Islet precursor cell (in vitro differentiated cells): ENCODE data around the gene GRIK4.
A peak's percentile ranks its signal among the peaks of the same experiment; 100 is the strongest.

Experiments
- DNase-seq: peaks from one replicate; pipeline ENCODE4 v3.0.0-alpha.2; 2018

Gene GRIK4

GRCh38 chr11:120548682-120549209 is 37.2 kb downstream of the GRIK4 start:
- DNase-seq = peak; percentile 81

- DNase-seq = no peak
These were observed 37.8 kb downstream of the GRIK4 start for GRCh38 chr11:120549346-120549745.

- no peak for DNase-seq
These were observed 38.5 kb downstream of the GRIK4 start for GRCh38 chr11:120550007-120550406.

GRCh38 chr11:120551191-120551590 is 39.6 kb downstream of the GRIK4 start:
- DNase-seq = no peak

GRCh38 chr11:120554766-120555432 is 43.4 kb downstream of the GRIK4 start:
- DNase-seq = peak; percentile 79

GRCh38 chr11:120555433-120555773 is 43.9 kb downstream of the GRIK4 start:
- DNase-seq = no peak

- DNase-seq = no peak
These were observed 45.2 kb downstream of the GRIK4 start for GRCh38 chr11:120556797-120557196.

GRCh38 chr11:120558744-120559431 is 47.3 kb downstream of the GRIK4 start:
- DNase-seq = no peak

GRCh38 chr11:120561286-120561685 is 49.7 kb downstream of the GRIK4 start:
- no peak for DNase-seq

GRCh38 chr11:120562806-120563425 is 51.4 kb downstream of the GRIK4 start:
- DNase-seq = peak; percentile 51

- peak; percentile 85 for DNase-seq
These were observed 52.4 kb downstream of the GRIK4 start for GRCh38 chr11:120563703-120564572.

- peak; percentile 79 for DNase-seq
These were observed 53.2 kb downstream of the GRIK4 start for GRCh38 chr11:120564573-120565311.

GRCh38 chr11:120565466-120566155 is 54.1 kb downstream of the GRIK4 start:
- peak; percentile 49 for DNase-seq

GRCh38 chr11:120566176-120566575 is 54.6 kb downstream of the GRIK4 start:
- DNase-seq = peak; percentile 78

GRCh38 chr11:120568572-120569307 is 57.2 kb downstream of the GRIK4 start:
- no peak for DNase-seq

GRCh38 chr11:120569861-120570260 is 58.3 kb downstream of the GRIK4 start:
- DNase-seq = no peak

GRCh38 chr11:120571476-120571875 is 59.9 kb downstream of the GRIK4 start:
- DNase-seq = no peak

- DNase-seq = no peak
These were observed 62.3 kb downstream of the GRIK4 start for GRCh38 chr11:120573756-120574354.

GRCh38 chr11:120574876-120575275 is 63.3 kb downstream of the GRIK4 start:
- no peak for DNase-seq

GRCh38 chr11:120575461-120575860 is 63.9 kb downstream of the GRIK4 start:
- DNase-seq = no peak
